HG03039 (cell line): ENCODE data around the gene IFNG.

Source experiments
- ATAC-seq: cut with Tn5 transposase; IDR thresholded peaks from one replicate; pipeline ENCODE4 v1.9.1; 2021; ENCODE audit warnings: mild to moderate bottlenecking, moderate library complexity; ENCODE audit not compliant: unreplicated experiment

Gene IFNG

GRCh38 chr12:68169213-68169889, 9.8 kb upstream of the IFNG start:
- ATAC-seq, result no peak

GRCh38 chr12:68166317-68166831, 6.8 kb upstream of the IFNG start:
- ATAC-seq, result no peak

- ATAC-seq, result peak; percentile 45
These were observed 4.1 kb upstream of the IFNG start for GRCh38 chr12:68163560-68164081.

GRCh38 chr12:68162374-68162773, 2.8 kb upstream of the IFNG start:
- no peak for ATAC-seq

GRCh38 chr12:68158432-68158831, 1.1 kb downstream of the IFNG start:
- ATAC-seq, result no peak

GRCh38 chr12:68157380-68157779, 2.2 kb downstream of the IFNG start:
- no peak for ATAC-seq

- no peak for ATAC-seq
These were observed 2.9 kb downstream of the IFNG start for GRCh38 chr12:68156636-68157035.

- no peak for ATAC-seq
These were observed 4.8 kb downstream of the IFNG start for GRCh38 chr12:68154779-68155178.

GRCh38 chr12:68148261-68148951, 11.1 kb downstream of the IFNG start:
- ATAC-seq, result no peak

GRCh38 chr12:68140556-68140955, 19.0 kb downstream of the IFNG start:
- no peak for ATAC-seq

GRCh38 chr12:68139941-68140340, 19.6 kb downstream of the IFNG start:
- ATAC-seq, result no peak

- no peak for ATAC-seq
These were observed 20.5 kb downstream of the IFNG start for GRCh38 chr12:68139001-68139400.

GRCh38 chr12:68138480-68138879, 21.1 kb downstream of the IFNG start:
- ATAC-seq, result no peak

- no peak for ATAC-seq
These were observed 22.2 kb downstream of the IFNG start for GRCh38 chr12:68137335-68137830.

- ATAC-seq, result no peak
These were observed 24.0 kb downstream of the IFNG start for GRCh38 chr12:68135520-68135919.

- no peak for ATAC-seq
These were observed 27.6 kb downstream of the IFNG start for GRCh38 chr12:68131867-68132414.

- no peak for ATAC-seq
These were observed 29.6 kb downstream of the IFNG start for GRCh38 chr12:68129979-68130378.

- no peak for ATAC-seq
These were observed 37.2 kb downstream of the IFNG start for GRCh38 chr12:68122236-68122920.

GRCh38 chr12:68121143-68121542, 38.4 kb downstream of the IFNG start:
- ATAC-seq, result no peak

- peak; percentile 87 for ATAC-seq
These were observed 39.8 kb downstream of the IFNG start for GRCh38 chr12:68119724-68120211.

- ATAC-seq, result peak; percentile 68
These were observed 40.3 kb downstream of the IFNG start for GRCh38 chr12:68119250-68119649.
